HCT116 (cell line): ENCODE results near the gene KNOP1. TPM values are rescaled to one million over a fixed set of nuclear protein-coding genes. Genes with fewer than 3 reads are reported as not detected.

Experiments used
- ATAC-seq: fragments of 200-7000 bp; cut with Tn5 transposase; 2 replicates; pipeline ENCODE4 v1.9.1; 2020; ENCODE audit warnings: mild to moderate bottlenecking, moderate library complexity
- BruUV-seq: library from RNA; stranded (reverse); fragments of 400-500 nt; replicated peaks from 2 replicates; lab custom pipeline; 2021; lab: Mats Ljungman, UMichigan
- CTCF ChIA-PET: fragments of 300-600 bp; sonication (Branson Sonifier 250); formaldehyde crosslinking; loops from one replicate; lab custom pipeline; 2021; ENCODE audit warnings: antibody characterized with exemption; lab: Charles Lee
- POLR2A ChIA-PET: fragments of 300-600, 350-600 bp; sonication (Branson Sonifier 250); formaldehyde crosslinking; loops from one replicate; lab custom pipeline; 2021; ENCODE audit warnings: antibody characterized with exemption; lab: Charles Lee
- RAD21 ChIA-PET, 2 experiments: fragments of 300-600 bp; sonication (Branson Sonifier 250); formaldehyde crosslinking; loops; one replicate each; lab custom pipeline; 2023; ENCODE audit warnings: low total read pairs in 2 of 2; ENCODE audit not compliant: uncharacterized antibody in 2 of 2, unreplicated experiment in 2 of 2, low non-redundant PET in 1 of 2; lab: Charles Lee
- DNase-seq: peaks from one replicate; pipeline ENCODE4 v3.0.0-alpha.2; 2010; ENCODE audit warnings: low read depth, low spot score
- H2AFZ ChIP-seq: fragments of 200-600 bp; shearing (Covaris generic), sonication (generic); 2 replicates; pipeline ENCODE4 v1.6.1; 2017; ENCODE audit warnings: low read depth, mixed run types, mixed read lengths, antibody characterized with exemption, low read length; ENCODE audit not compliant: poor library complexity, severe bottlenecking
- H3K27ac ChIP-seq: 2 replicates; pipeline ENCODE4 v1.5.1; 2012; ENCODE audit warnings: low read depth, low read length
- H3K27me3 ChIP-seq: fragments of 200-600 bp; sonication (generic); 2 replicates; pipeline ENCODE4 v1.6.1; 2016; ENCODE audit warnings: mixed run types, low read length, mixed read lengths; ENCODE audit not compliant: insufficient read depth
- H3K36me3 ChIP-seq, 2 experiments: fragments of 200-500 bp in 1 of 2; fragments of 200-600 bp in 1 of 2; sonication (Bioruptor generic) in 1 of 2; sonication (generic) in 1 of 2; 2 replicates each; pipeline versions ENCODE4 v1.5.1 to v1.6.1; 2014 to 2016; ENCODE audit warnings: low read length in 2 of 2, inconsistent platforms in 1 of 2, mixed read lengths in 1 of 2, mixed run types in 1 of 2; ENCODE audit not compliant: insufficient read depth in 2 of 2, control insufficient read depth in 1 of 2
- H3K4me1 ChIP-seq, 2 experiments: fragments of 200-600 bp in 1 of 2; sonication (generic) in 1 of 2; 2 replicates each; pipeline versions ENCODE4 v1.5.1 to v1.6.1; 2012 to 2017; ENCODE audit warnings: low read length in 2 of 2, inconsistent platforms in 1 of 2, mild to moderate bottlenecking in 1 of 2, mixed read lengths in 1 of 2, mixed run types in 1 of 2, moderate library complexity in 1 of 2; ENCODE audit not compliant: insufficient read depth in 2 of 2, control insufficient read depth in 1 of 2
- H3K4me2 ChIP-seq: fragments of 200-600 bp; sonication (generic); 2 replicates; pipeline ENCODE4 v1.6.1; 2017; ENCODE audit warnings: mixed run types, low read length, mixed read lengths
- H3K4me3 ChIP-seq, 2 experiments: fragments of 200-600 bp in 1 of 2; sonication (generic) in 1 of 2; replicated peaks in 1 of 2; 2 replicates each; pipeline ENCODE4 v1.5.1; 2011 to 2016; ENCODE audit warnings: low read length in 2 of 2, control low read depth in 1 of 2, low read depth in 1 of 2, mild to moderate bottlenecking in 1 of 2, mixed read lengths in 1 of 2, mixed run types in 1 of 2
- H3K79me2 ChIP-seq: fragments of 200-600 bp; sonication (generic); 2 replicates; pipeline ENCODE4 v1.6.1; 2017; ENCODE audit warnings: mild to moderate bottlenecking, mixed run types, low read length, moderate library complexity, mixed read lengths; ENCODE audit not compliant: insufficient read depth
- H3K9ac ChIP-seq: fragments of 200-600 bp; sonication (generic); 2 replicates; pipeline ENCODE4 v1.6.1; 2016; ENCODE audit warnings: low read length, mixed read lengths
- H3K9me2 ChIP-seq: fragments of 200-600 bp; sonication (generic), shearing (Covaris generic); 2 replicates; pipeline ENCODE4 v1.6.1; 2017; ENCODE audit warnings: mixed run types, mild to moderate bottlenecking, moderate library complexity; ENCODE audit not compliant: insufficient read depth
- H3K9me3 ChIP-seq, 2 experiments: fragments of 200-500 bp in 1 of 2; fragments of 200-600 bp in 1 of 2; sonication (Bioruptor generic) in 1 of 2; sonication (generic) in 1 of 2; 2 replicates each; pipeline ENCODE4 v1.6.1; 2014 to 2017; ENCODE audit warnings: low read length in 2 of 2, mixed read lengths in 2 of 2, inconsistent platforms in 1 of 2, low read depth in 1 of 2, mild to moderate bottlenecking in 1 of 2, mixed run types in 1 of 2, moderate library complexity in 1 of 2; ENCODE audit not compliant: control insufficient read depth in 1 of 2, insufficient read depth in 1 of 2
- H4K20me1 ChIP-seq: fragments of 200-600 bp; sonication (generic), shearing (Covaris generic); 2 replicates; pipeline ENCODE4 v1.6.1; 2017; ENCODE audit warnings: mixed run types, mild to moderate bottlenecking, moderate library complexity; ENCODE audit not compliant: insufficient read depth
- CEBPB ChIP-seq: IDR thresholded peaks from 2 replicates; pipeline ENCODE4 v1.6.1; 2012; ENCODE audit warnings: low read depth
- CTCF ChIP-seq, 3 experiments: fragments of 200-600 bp in 1 of 3; sonication (generic) in 1 of 3; IDR thresholded peaks in 2 of 3; conservative IDR thresholded peaks in 1 of 3; 2 replicates each; pipeline ENCODE4 v1.5.1; 2012 to 2017; ENCODE audit warnings: low read depth in 2 of 3, low read length in 2 of 3, antibody characterized with exemption in 1 of 3, borderline replicate concordance in 1 of 3, control low read depth in 1 of 3, mild to moderate bottlenecking in 1 of 3, mixed read lengths in 1 of 3, mixed run types in 1 of 3, moderate library complexity in 1 of 3; ENCODE audit not compliant: insufficient read depth in 1 of 3
- EGR1 ChIP-seq: IDR thresholded peaks from 2 replicates; pipeline ENCODE4 v1.6.1; 2012; ENCODE audit warnings: low read depth
- ELF1 ChIP-seq: IDR thresholded peaks from 2 replicates; pipeline ENCODE4 v1.6.1; 2012; ENCODE audit warnings: low read depth, borderline replicate concordance
- EZH2 ChIP-seq: fragments of 200-600 bp; sonication (generic); IDR thresholded peaks from 2 replicates; pipeline ENCODE4 v1.6.1; 2017; ENCODE audit warnings: antibody characterized with exemption, mixed run types
- EZH2phosphoT487 ChIP-seq: fragments of 200-600 bp; IDR thresholded peaks from 2 replicates; pipeline ENCODE4 v1.6.1; 2018; ENCODE audit warnings: antibody characterized with exemption, borderline replicate concordance
- JUND ChIP-seq: IDR thresholded peaks from 2 replicates; pipeline ENCODE4 v1.6.1; 2012
- POLR2A ChIP-seq: IDR thresholded peaks from 2 replicates; pipeline ENCODE4 v1.7.0; 2011; ENCODE audit warnings: borderline replicate concordance; ENCODE audit not compliant: insufficient read depth, insufficient read length; ENCODE audit errors: extremely low read depth
- POLR2AphosphoS5 ChIP-seq: IDR thresholded peaks from 2 replicates; pipeline ENCODE4 v1.6.1; 2011; ENCODE audit warnings: mild to moderate bottlenecking, low read depth, low read length, moderate library complexity
- RAD21 ChIP-seq: IDR thresholded peaks from 2 replicates; pipeline ENCODE4 v1.6.1; 2012; ENCODE audit warnings: low read depth, mild to moderate bottlenecking
- SIN3A ChIP-seq: IDR thresholded peaks from 2 replicates; pipeline ENCODE4 v1.6.1; 2012; ENCODE audit warnings: low read depth
- SP1 ChIP-seq: IDR thresholded peaks from 2 replicates; pipeline ENCODE4 v1.6.1; 2012; ENCODE audit warnings: low read depth
- SRF ChIP-seq: IDR thresholded peaks from 2 replicates; pipeline ENCODE4 v1.6.1; 2012; ENCODE audit warnings: low read depth
- TCF7L2 ChIP-seq: IDR thresholded peaks from 2 replicates; pipeline ENCODE4 v1.7.0; 2011; ENCODE audit warnings: borderline replicate concordance, inconsistent platforms; ENCODE audit not compliant: insufficient read depth, insufficient read length; ENCODE audit errors: extremely low read depth
- YY1 ChIP-seq: IDR thresholded peaks from 2 replicates; pipeline ENCODE4 v1.6.1; 2011; ENCODE audit warnings: low read length, low read depth, moderate library complexity, mild to moderate bottlenecking; ENCODE audit not compliant: insufficient replicate concordance; ENCODE audit errors: extremely low read depth
- ZFX ChIP-seq: fragments of 450-650 bp; IDR thresholded peaks from 2 replicates; pipeline ENCODE4 v1.6.1; 2017
- ZNF274 ChIP-seq: fragments of 200-500 bp; sonication (Bioruptor generic); IDR thresholded peaks from 2 replicates; pipeline ENCODE4 v1.6.1; 2014; ENCODE audit warnings: mild to moderate bottlenecking, low read depth, low read length, inconsistent platforms
- intact Hi-C: fragments of 100-400 bp; cut with micrococcal nuclease; formaldehyde crosslinking; loops from 2 replicates; pipeline ENCODE4 v1.10.0; 2022
- total RNA-seq: library from RNA; stranded (reverse); gene quantifications from one replicate; pipeline ENCODE4 v1.2.1, GENCODE V29; 2021; ENCODE audit not compliant: unreplicated experiment
- TF ChIP-seq, protein P1 (sequence below): IDR thresholded peaks from 2 replicates; pipeline ENCODE4 v1.6.1; 2012

The KNOP1 gene
- total RNA-seq, 1 experiment from 2014 or later, result 34.6 TPM

GRCh38 chr16:19757762-19758595 is 40.0 kb upstream of the KNOP1 start:
- Histone ChIP-seq H3K79me2 (no peaks in the 10 kb centered on the region), H4K20me1 (no peaks in the 10 kb centered on the region), H3K4me2 (no peak overlapping the region), H3K9me2 (no peaks in the 10 kb centered on the region), H3K9ac (no peak overlapping the region), H3K27ac (no peak overlapping the region), H3K36me3 (no peaks in the 10 kb centered on the region), H3K4me1 (no peaks in the 10 kb centered on the region), H2AFZ (no peak overlapping the region), H3K4me3 (no peak overlapping the region), H3K27me3 (no peaks in the 10 kb centered on the region), H3K9me3 (no peaks in the 10 kb centered on the region)
- RAD21 ChIA-PET, result no interaction called here
- TF ChIP-seq RAD21, result no peak
- TF ChIP-seq EZH2phosphoT487, result no peak
- TF ChIP-seq, protein P1, sequence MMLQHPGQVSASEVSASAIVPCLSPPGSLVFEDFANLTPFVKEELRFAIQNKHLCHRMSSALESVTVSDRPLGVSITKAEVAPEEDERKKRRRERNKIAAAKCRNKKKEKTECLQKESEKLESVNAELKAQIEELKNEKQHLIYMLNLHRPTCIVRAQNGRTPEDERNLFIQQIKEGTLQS, result no peak
- no peak for TF ChIP-seq ZFX
- no peak for DNase-seq
- intact Hi-C loops, result no loop called here
- POLR2A ChIA-PET, result no interaction called here
- BruUV-seq, result no TSS peak
- ATAC-seq, result no peak
- CTCF ChIA-PET, result no interaction called here

- no TSS peak for BruUV-seq
- no peak for ATAC-seq
- POLR2A ChIA-PET, result no interaction called here
- TF ChIP-seq EZH2phosphoT487, result no peak
- TF ChIP-seq POLR2AphosphoS5, result no peak
- TF ChIP-seq SP1, result no peak
- no peak for TF ChIP-seq JUND
- no peak for TF ChIP-seq EZH2
- no peak for TF ChIP-seq YY1
- TF ChIP-seq ELF1, result no peak
- TF ChIP-seq CEBPB, result no peak
- TF ChIP-seq POLR2A, result no peak
- no peak for TF ChIP-seq ZFX
- no peak for TF ChIP-seq CTCF (IDR thresholded peaks at IDR 0.05 in 2 of 3, conservative IDR thresholded peaks at IDR 0.05 in 1 of 3; ENCODE audit: borderline replicate concordance in 1 of 3, insufficient read depth in 1 of 3, low read depth in 2 of 3, low read length in 2 of 3)
- no peak for TF ChIP-seq TCF7L2
- no peak for TF ChIP-seq SRF
- TF ChIP-seq RAD21, result no peak
- TF ChIP-seq SIN3A, result no peak
- TF ChIP-seq EGR1, result no peak
- TF ChIP-seq ZNF274, result no peak
Observed at GRCh38 chr16:19757026-19757425, 39.0 kb upstream of the KNOP1 start.

More at GRCh38 chr16:19757026-19757425, 39.0 kb upstream of the KNOP1 start:
- no peak overlapping the region for H2AFZ ChIP-seq
- no peaks in the 10 kb centered on the region for H4K20me1 ChIP-seq
- DNase-seq, result no peak
- RAD21 ChIA-PET, result no interaction called here
- intact Hi-C loops, result no loop called here
- H3K4me3 ChIP-seq, result no peak overlapping the region
- no peaks in the 10 kb centered on the region for H3K4me1 ChIP-seq
- H3K9me2 ChIP-seq, result no peaks in the 10 kb centered on the region
- H3K4me2 ChIP-seq, result no peak overlapping the region
- H3K36me3 ChIP-seq, result no peaks in the 10 kb centered on the region
- no peaks in the 10 kb centered on the region for H3K9me3 ChIP-seq
- CTCF ChIA-PET, result no interaction called here
- H3K9ac ChIP-seq, result no peak overlapping the region
- no peaks in the 10 kb centered on the region for H3K27me3 ChIP-seq
- H3K27ac ChIP-seq, result no peak overlapping the region
- H3K79me2 ChIP-seq, result no peaks in the 10 kb centered on the region
